ENCODE measurements around the gene ECT2L. TPM values are rescaled to one million over a fixed set of nuclear protein-coding genes. Genes with fewer than 3 reads are reported as not detected.

Gene ECT2L
- total and polyA plus RNA-seq, 2 donors (not counting 3 experiments of a cell fraction or from before 2014, with no cell fraction given) = not detected

GRCh38 chr6:138926579-138926978 is 130.7 kb downstream of the ECT2L start:
- H3K36me3 ChIP-seq (ENCODE audit: control insufficient read depth in 2 of 2, extremely low read depth in 1 of 2, insufficient read depth in 2 of 2, low read length in 2 of 2) = no peaks in the 10 kb centered on the region
- H3K79me2 ChIP-seq (ENCODE audit: control insufficient read depth, insufficient read depth, low read length) = no peaks in the 10 kb centered on the region
- dilution Hi-C loops (cut with MboI; ENCODE audit: extremely low pct_ligation_motif_present, low sequenced_read_pairs) = no loop called here
- no peak overlapping the region for H2AFZ ChIP-seq (ENCODE audit: low read depth, low read length)
- POLR2A ChIA-PET = no interaction called here
- intact Hi-C loops (cut with micrococcal nuclease) = loop anchor here (10.0 kb wide), 1 partner anchor 438 kb away; no protein-coding TSS in a partner anchor
- H3K27me3 ChIP-seq (ENCODE audit: control insufficient read depth in 2 of 2, insufficient read depth in 2 of 2, low read length in 2 of 2) = no peaks in the 10 kb centered on the region
- H3K9me3 ChIP-seq (replicated peaks; ENCODE audit: control insufficient read depth, insufficient read depth, low read length) = no peaks in the 10 kb centered on the region
- no peak overlapping the region for H3K27ac ChIP-seq (ENCODE audit: insufficient read depth, low read depth, low read length)
- CTCF ChIA-PET = no interaction called here
- no peak overlapping the region for H3K4me2 ChIP-seq (ENCODE audit: insufficient read depth, low read length)
- H3K4me1 ChIP-seq (ENCODE audit: control insufficient read depth, extremely low read depth, insufficient read depth, low read length) = no peaks in the 10 kb centered on the region
- no peaks in the 10 kb centered on the region for H3K9me1 ChIP-seq (replicated peaks; ENCODE audit: control insufficient read depth, extremely low read depth, insufficient read depth, low read length)
- TF ChIP-seq POLR2A (IDR thresholded peaks at IDR 0.05; ENCODE audit: low read depth, low read length) (no peak), MYC (IDR thresholded peaks at IDR 0.05; ENCODE audit: low read depth, low read length) (no peak), JUN (IDR thresholded peaks at IDR 0.05; ENCODE audit: borderline replicate concordance, insufficient read depth, insufficient read length, low read depth) (no peak), EZH2 (IDR thresholded peaks at IDR 0.05; ENCODE audit: borderline replicate concordance, low read depth, low read length, severe bottlenecking) (no peak), FOS (IDR thresholded peaks at IDR 0.05; ENCODE audit: borderline replicate concordance, insufficient read depth, low read length) (no peak), POLR2AphosphoS5 (IDR thresholded peaks at IDR 0.05; ENCODE audit: insufficient read depth, low read depth, low read length) (no peak), GATA2 (IDR thresholded peaks at IDR 0.05; ENCODE audit: insufficient read depth, insufficient read length, low read depth, low read length) (no peak)
- TF ChIP-seq, protein P1, sequence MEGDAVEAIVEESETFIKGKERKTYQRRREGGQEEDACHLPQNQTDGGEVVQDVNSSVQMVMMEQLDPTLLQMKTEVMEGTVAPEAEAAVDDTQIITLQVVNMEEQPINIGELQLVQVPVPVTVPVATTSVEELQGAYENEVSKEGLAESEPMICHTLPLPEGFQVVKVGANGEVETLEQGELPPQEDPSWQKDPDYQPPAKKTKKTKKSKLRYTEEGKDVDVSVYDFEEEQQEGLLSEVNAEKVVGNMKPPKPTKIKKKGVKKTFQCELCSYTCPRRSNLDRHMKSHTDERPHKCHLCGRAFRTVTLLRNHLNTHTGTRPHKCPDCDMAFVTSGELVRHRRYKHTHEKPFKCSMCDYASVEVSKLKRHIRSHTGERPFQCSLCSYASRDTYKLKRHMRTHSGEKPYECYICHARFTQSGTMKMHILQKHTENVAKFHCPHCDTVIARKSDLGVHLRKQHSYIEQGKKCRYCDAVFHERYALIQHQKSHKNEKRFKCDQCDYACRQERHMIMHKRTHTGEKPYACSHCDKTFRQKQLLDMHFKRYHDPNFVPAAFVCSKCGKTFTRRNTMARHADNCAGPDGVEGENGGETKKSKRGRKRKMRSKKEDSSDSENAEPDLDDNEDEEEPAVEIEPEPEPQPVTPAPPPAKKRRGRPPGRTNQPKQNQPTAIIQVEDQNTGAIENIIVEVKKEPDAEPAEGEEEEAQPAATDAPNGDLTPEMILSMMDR (IDR thresholded peaks at IDR 0.05; ENCODE audit: extremely low read depth in 1 of 2, insufficient read depth in 1 of 2, low read depth in 1 of 2, low read length in 2 of 2) = no peak
- TF ChIP-seq, protein P2, sequence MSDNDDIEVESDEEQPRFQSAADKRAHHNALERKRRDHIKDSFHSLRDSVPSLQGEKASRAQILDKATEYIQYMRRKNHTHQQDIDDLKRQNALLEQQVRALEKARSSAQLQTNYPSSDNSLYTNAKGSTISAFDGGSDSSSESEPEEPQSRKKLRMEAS (IDR thresholded peaks at IDR 0.05; ENCODE audit: insufficient read depth, insufficient read length) = no peak
- no peak overlapping the region for H3K9ac ChIP-seq (replicated peaks; ENCODE audit: extremely low read depth, insufficient read depth, low read length)
- H3K4me3 ChIP-seq (replicated peaks in 1 of 3; ENCODE audit: insufficient read depth in 1 of 3, low read depth in 1 of 3, low read length in 3 of 3) = no peak overlapping the region
- no TSS peak for BruUV-seq (replicated peaks)
- H4K20me1 ChIP-seq (replicated peaks; ENCODE audit: control insufficient read depth, extremely low read depth, insufficient read depth, low read length) = no peaks in the 10 kb centered on the region
- FAIRE-seq (no peak), DNase-seq (ENCODE audit: low read depth, low spot score) (no peak)

Data from endothelial cell of umbilical vein (primary cell).